Natural killer cell (primary cell): ENCODE data around the gene PPP2R5B. TPM values are rescaled to one million over a fixed set of nuclear protein-coding genes. Genes with fewer than 3 reads are reported as not detected.

Experiments
- ATAC-seq, 3 donors: fragments of 150-1000 bp in 2 of 3; fragments of 200-7000 bp in 1 of 3; cut with Tn5 transposase; 1 replicate in 1 of 3; 2 replicates in 2 of 3; pipeline ENCODE4 v1.10.0; 2021; ENCODE audit warnings: mild to moderate bottlenecking in 2 of 3, moderate library complexity in 2 of 3
- DNase-seq, 2 donors: peaks; one replicate each; pipeline versions ENCODE4 v3.0.0 to v3.0.0-alpha.2; 2013 to 2021; ENCODE audit warnings: mixed read lengths in 1 of 2
- H3K27ac ChIP-seq: one replicate; pipeline ENCODE4 v1.5.1; 2013; ENCODE audit warnings: mild to moderate bottlenecking, low read length
- H3K27me3 ChIP-seq: one replicate; pipeline ENCODE4 v1.6.1; 2013; ENCODE audit warnings: low read length; ENCODE audit not compliant: control insufficient read depth, insufficient read depth
- H3K36me3 ChIP-seq: one replicate; pipeline ENCODE4 v1.6.1; 2013; ENCODE audit warnings: low read length; ENCODE audit not compliant: control insufficient read depth, insufficient read depth
- H3K4me1 ChIP-seq: one replicate; pipeline ENCODE4 v1.6.1; 2013; ENCODE audit warnings: low read length; ENCODE audit not compliant: control insufficient read depth, insufficient read depth
- H3K4me3 ChIP-seq: one replicate; pipeline ENCODE4 v1.5.1; 2013; ENCODE audit warnings: low read length
- H3K9me3 ChIP-seq: one replicate; pipeline ENCODE4 v1.6.1; 2013; ENCODE audit warnings: low read length; ENCODE audit not compliant: control insufficient read depth, insufficient read depth
- H3K27ac Mint-ChIP-seq, 2 donors: one replicate each; pipeline ENCODE4 v1.8.0; 2022; ENCODE audit warnings: mild to moderate bottlenecking in 2 of 2, mixed read lengths in 2 of 2, moderate library complexity in 1 of 2
- H3K27me3 Mint-ChIP-seq, 2 donors: one replicate each; pipeline ENCODE4 v1.8.0; 2022; ENCODE audit warnings: low read depth in 2 of 2, mixed read lengths in 2 of 2
- H3K36me3 Mint-ChIP-seq: one replicate; pipeline ENCODE4 v1.8.0; 2022; ENCODE audit warnings: mixed read lengths
- H3K4me1 Mint-ChIP-seq, 2 donors: one replicate each; pipeline ENCODE4 v1.8.0; 2022; ENCODE audit warnings: mixed read lengths in 2 of 2
- H3K4me3 Mint-ChIP-seq: one replicate; pipeline ENCODE4 v1.8.0; 2022; ENCODE audit warnings: mild to moderate bottlenecking, moderate library complexity, mixed read lengths
- H3K9me3 Mint-ChIP-seq, 2 donors: one replicate each; pipeline ENCODE4 v1.8.0; 2022; ENCODE audit warnings: mixed read lengths in 2 of 2
- WGBS: methylation state at CpG from one replicate; pipeline ENCODE4 v1.1.7; 2013; ENCODE audit warnings: missing lambda C conversion rate; ENCODE audit not compliant: insufficient coverage; 5-methylcytosine and 5-hydroxymethylcytosine counted together
- intact Hi-C: fragments of 100-400 bp; cut with micrococcal nuclease; formaldehyde crosslinking; loops from one replicate; pipeline ENCODE4 v1.14.2; 2022
- total RNA-seq, 4 donors: library from RNA; stranded (reverse); fragments of 120-200 nt in 1 of 4; gene quantifications; one replicate each; pipeline versions ENCODE4 v1.2.3 to v1.2.4, GENCODE V29; 2013 to 2022
- TF ChIP-seq, protein P1 (sequence below): fragments of 200-600 bp; IDR thresholded peaks from one replicate; pipeline ENCODE4 v1.8.0; 2022; ENCODE audit warnings: antibody characterized with exemption

Gene PPP2R5B
- total RNA-seq, 3 donors from 2014 or later (not counting 1 experiment from before 2014, with no cell fraction given), result 27.8 to 31.5 (median 28.5) TPM

DNA sequence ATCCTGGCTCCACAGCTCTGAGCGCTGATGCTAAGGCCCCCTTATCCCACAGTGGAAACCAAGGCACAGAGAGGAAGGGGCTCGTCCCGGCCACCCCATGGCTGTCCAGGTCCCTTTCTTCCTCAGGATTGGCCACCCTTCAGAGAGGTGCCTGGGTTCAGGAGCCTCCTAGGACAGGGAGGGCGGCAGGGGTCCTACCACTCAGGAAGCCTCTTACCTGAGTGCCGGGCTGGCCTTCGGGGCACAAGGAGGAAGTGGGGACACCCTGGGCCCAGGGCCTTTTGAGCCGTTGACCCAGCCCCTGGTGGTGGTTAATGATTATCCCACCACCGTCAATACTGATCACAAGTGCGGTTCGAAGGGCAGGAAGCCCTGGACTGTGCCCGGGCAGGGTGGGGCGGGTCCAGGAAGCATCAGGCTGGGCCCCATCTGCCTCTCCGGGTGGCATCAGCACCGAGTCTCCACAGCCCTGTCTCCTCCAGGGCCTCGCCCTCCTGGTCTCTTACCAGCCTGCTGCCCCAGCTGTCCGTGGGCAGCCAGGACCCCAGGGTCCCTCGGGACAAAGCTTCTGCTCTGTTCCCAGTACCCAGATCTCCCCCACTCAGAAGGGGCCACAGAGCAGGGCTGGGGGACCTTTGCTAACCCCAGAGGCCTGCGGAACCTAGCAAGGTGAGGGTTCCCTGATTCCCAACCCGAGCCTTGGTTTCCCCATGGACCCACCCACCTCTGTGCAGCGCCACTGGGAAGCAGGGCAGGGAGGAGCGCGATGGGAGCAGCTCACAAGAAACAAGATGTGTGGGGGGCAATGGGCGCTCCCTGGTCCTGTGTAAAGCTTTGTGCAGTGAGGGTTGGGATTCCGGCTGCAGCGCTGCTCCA lies 31.1 kb upstream of the PPP2R5B start:
- ATAC-seq (no peak), DNase-seq (no peak)
- H3K4me3 ChIP-seq, result no peak overlapping the region
- no peak overlapping the region for H3K27ac Mint-ChIP-seq
- H3K27me3 Mint-ChIP-seq, result no peaks in the 10 kb centered on the region
- 84% methylated on average over 25 of the region's 25 CpGs for WGBS
- H3K9me3 Mint-ChIP-seq, result no peaks in the 10 kb centered on the region
- TF ChIP-seq, protein P1, sequence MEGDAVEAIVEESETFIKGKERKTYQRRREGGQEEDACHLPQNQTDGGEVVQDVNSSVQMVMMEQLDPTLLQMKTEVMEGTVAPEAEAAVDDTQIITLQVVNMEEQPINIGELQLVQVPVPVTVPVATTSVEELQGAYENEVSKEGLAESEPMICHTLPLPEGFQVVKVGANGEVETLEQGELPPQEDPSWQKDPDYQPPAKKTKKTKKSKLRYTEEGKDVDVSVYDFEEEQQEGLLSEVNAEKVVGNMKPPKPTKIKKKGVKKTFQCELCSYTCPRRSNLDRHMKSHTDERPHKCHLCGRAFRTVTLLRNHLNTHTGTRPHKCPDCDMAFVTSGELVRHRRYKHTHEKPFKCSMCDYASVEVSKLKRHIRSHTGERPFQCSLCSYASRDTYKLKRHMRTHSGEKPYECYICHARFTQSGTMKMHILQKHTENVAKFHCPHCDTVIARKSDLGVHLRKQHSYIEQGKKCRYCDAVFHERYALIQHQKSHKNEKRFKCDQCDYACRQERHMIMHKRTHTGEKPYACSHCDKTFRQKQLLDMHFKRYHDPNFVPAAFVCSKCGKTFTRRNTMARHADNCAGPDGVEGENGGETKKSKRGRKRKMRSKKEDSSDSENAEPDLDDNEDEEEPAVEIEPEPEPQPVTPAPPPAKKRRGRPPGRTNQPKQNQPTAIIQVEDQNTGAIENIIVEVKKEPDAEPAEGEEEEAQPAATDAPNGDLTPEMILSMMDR, result no peak
- no peak overlapping the region for H3K4me3 Mint-ChIP-seq
- H3K36me3 Mint-ChIP-seq, result no peaks in the 10 kb centered on the region
- H3K4me1 Mint-ChIP-seq, result peaks cover 0 to 9% of the 10 kb centered on the region in 2 donors
- no peak overlapping the region for H3K27ac ChIP-seq
- H3K4me1 ChIP-seq, result peaks cover 19% of the 10 kb centered on the region
- H3K9me3 ChIP-seq, result no peaks in the 10 kb centered on the region
- H3K27me3 ChIP-seq, result no peaks in the 10 kb centered on the region
- peaks cover 22% of the 10 kb centered on the region for H3K36me3 ChIP-seq
- intact Hi-C loops, result loop anchor here (1.0 kb wide), 2 partner anchors 46 to 106 kb away; no protein-coding TSS in a partner anchor

DNA sequence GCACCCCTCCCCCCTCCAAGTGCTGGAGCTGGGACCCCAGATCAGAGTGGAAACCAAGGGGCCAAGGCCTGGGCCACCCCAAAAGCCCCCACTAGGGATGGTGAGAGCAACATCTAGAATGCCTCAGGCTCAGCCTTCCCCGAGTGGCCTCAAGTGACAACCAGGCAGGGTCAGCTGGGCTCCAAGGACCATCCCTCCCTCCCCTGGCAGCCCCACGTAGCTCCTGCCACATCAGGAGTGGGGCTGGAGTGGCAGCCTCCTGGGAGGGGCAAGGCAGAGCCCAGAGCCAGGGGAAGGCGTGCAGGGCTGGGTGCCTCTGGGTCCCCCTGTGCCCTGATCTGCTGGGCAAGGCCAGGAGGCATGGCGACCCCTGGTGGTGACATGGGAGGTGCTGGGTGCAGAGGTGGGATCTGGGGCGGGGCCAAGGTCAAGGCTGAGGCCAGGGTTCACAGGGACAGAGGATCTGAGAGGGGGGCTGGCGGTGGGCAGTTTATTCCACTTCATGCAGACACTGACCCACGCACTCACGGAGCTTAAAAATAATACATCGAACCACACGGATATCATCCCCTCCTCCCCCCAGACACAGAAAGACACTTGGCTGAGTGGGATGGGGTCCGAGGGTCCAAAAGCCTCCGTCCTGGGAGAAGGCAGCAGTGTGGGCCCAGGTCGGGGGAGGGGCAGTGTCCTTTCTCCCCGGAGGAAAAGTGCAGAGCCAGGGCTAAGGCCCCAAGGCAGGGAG lies 30.2 kb upstream of the PPP2R5B start:
- Mint-ChIP-seq H3K9me3 (no peaks in the 10 kb centered on the region), H3K27me3 (no peaks in the 10 kb centered on the region), H3K36me3 (no peaks in the 10 kb centered on the region), H3K27ac (peak overlapping the region in 1 of 2 donors; percentile 58), H3K4me1 (peaks cover 0 to 8% of the 10 kb centered on the region in 2 donors), H3K4me3 (no peak overlapping the region)
- DNase-seq (peak; percentile 93 to 95), ATAC-seq (peak; percentile 75 to 87 (median 78))
- no peaks in the 10 kb centered on the region for H3K27me3 ChIP-seq
- intact Hi-C loops, result loop anchor here (1.0 kb wide), 2 partner anchors 47 to 107 kb away; no protein-coding TSS in a partner anchor
- H3K4me3 ChIP-seq, result no peak overlapping the region
- no peaks in the 10 kb centered on the region for H3K9me3 ChIP-seq
- H3K27ac ChIP-seq, result no peak overlapping the region
- H3K36me3 ChIP-seq, result peaks cover 23% of the 10 kb centered on the region
- TF ChIP-seq, protein P1, result peak; percentile 79
- H3K4me1 ChIP-seq, result peaks cover 17% of the 10 kb centered on the region
- WGBS, result 47% methylated on average over 14 of the region's 14 CpGs

DNA sequence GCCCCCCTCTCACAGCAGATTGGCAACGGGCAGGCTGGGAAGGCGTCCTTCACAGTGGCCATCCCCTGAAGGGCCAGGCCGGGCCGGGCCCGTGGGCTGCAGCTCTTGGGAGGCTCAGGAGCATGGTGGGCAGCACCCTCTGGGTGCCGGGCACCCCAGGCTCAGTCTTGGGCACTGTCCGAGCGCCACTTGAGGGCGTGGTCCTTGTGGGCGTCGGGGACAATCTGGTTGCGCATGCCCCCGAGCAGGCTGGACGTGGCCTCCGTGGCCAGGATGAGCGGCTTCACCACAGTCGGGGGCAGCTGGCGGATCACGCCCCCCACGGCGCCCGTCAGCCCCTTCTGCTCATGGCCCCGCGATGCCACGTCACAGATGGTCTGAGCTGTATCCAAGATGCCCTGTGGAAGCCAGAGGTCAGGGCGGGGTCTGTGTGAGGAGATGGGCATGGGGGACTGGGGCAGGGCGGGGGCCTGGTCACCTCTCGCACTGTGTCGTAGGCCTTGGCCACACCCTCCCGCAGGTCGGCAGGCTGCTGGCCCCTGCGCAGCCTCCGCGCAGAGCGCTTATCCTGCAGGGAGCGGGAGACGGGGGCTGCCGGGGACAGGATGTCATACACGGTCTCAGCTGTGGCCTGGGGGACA lies 29.6 kb upstream of the PPP2R5B start:
- Mint-ChIP-seq H3K36me3 (no peaks in the 10 kb centered on the region), H3K4me3 (no peak overlapping the region), H3K27ac (peak overlapping the region in 1 of 2 donors; percentile 76), H3K27me3 (no peaks in the 10 kb centered on the region), H3K9me3 (no peaks in the 10 kb centered on the region), H3K4me1 (peaks cover 0 to 8% of the 10 kb centered on the region in 2 donors)
- Histone ChIP-seq H3K27ac (no peak overlapping the region), H3K9me3 (no peaks in the 10 kb centered on the region), H3K4me1 (peaks cover 17% of the 10 kb centered on the region), H3K4me3 (no peak overlapping the region), H3K27me3 (no peaks in the 10 kb centered on the region), H3K36me3 (peaks cover 26% of the 10 kb centered on the region)
- TF ChIP-seq, protein P1, result no peak
- ATAC-seq (peak in 1 of 3 donors; percentile 2), DNase-seq (no peak)
- WGBS, result 87% methylated on average over 39 of the region's 39 CpGs
- intact Hi-C loops, result loop anchor here (1.0 kb wide), 2 partner anchors 48 to 108 kb away; no protein-coding TSS in a partner anchor
